ENCODE results near the gene DNAJA4. TPM values are rescaled to one million over a fixed set of nuclear protein-coding genes. Genes with fewer than 3 reads are reported as not detected.
A peak's percentile ranks its signal among the peaks of the same experiment; 100 is the strongest.

The DNAJA4 gene
- 10 to 100 TPM; 10.7 to 24.3 (median 15.0) TPM for polyA plus RNA-seq
- long read RNA-seq, donor 1 = 0 reads
- long read RNA-seq, donor 2, partial matches to known transcripts = 0 of 3 reads
- long read RNA-seq, donor 2, other reads (novel, unspliced or antisense) = 0 of 3 reads
- long read RNA-seq, donor 3, partial matches to known transcripts = 0 of 2 reads
- long read RNA-seq, donor 3, other reads (novel, unspliced or antisense) = 0 of 2 reads
- long read RNA-seq, donor 4 = 0 reads
- long read RNA-seq, donor 5, partial matches to known transcripts = 31 of 33 reads
- long read RNA-seq, donor 5, other reads (novel, unspliced or antisense) = 0 of 33 reads
- long read RNA-seq, donor 6, partial matches to known transcripts = 11 of 45 reads
- long read RNA-seq, donor 6, other reads (novel, unspliced or antisense) = 33 of 45 reads
- long read RNA-seq, donor 7, transcript DNAJA4-202 (7 exons, 3,116 nt) = major isoform, 12 of 173 reads
- long read RNA-seq, donor 7, transcript DNAJA4-207 (2 exons, 2,961 nt) = minor isoform, 6 of 173 reads
- long read RNA-seq, donor 7, partial matches to known transcripts = 90 of 173 reads
- long read RNA-seq, donor 7, other reads (novel, unspliced or antisense) = 63 of 173 reads
- long read RNA-seq, donor 8, partial matches to known transcripts = 0 of 3 reads
- long read RNA-seq, donor 8, other reads (novel, unspliced or antisense) = 0 of 3 reads
- long read RNA-seq, donor 9 = 0 reads
- long read RNA-seq, donor 10, partial matches to known transcripts = 78 of 120 reads
- long read RNA-seq, donor 10, other reads (novel, unspliced or antisense) = 37 of 120 reads

- FAIRE-seq (no peak), DNase-seq (peak; percentile 54 to 84)
- peaks cover 0 to 16% (median 8%) of the 10 kb centered on the region in 3 donors for H3K4me1 ChIP-seq (ENCODE audit: control insufficient read depth in 3 of 3, insufficient read depth in 2 of 3, low read depth in 1 of 3, low read length in 2 of 3)
- WGBS, 3 donors = 4 to 5% (median 4%) methylated on average over 58 to 107 of the region's 107 CpGs
- peak within 1 kb of the TSS in 2 of 3 donors; percentile 40 to 45 for H3K27ac ChIP-seq (ENCODE audit: low read depth in 1 of 3, low read length in 2 of 3)
- no peaks in the 10 kb centered on the region for H3K9me3 ChIP-seq (ENCODE audit: control insufficient read depth in 2 of 2, insufficient read depth in 1 of 2, low read depth in 1 of 2, low read length in 1 of 2)
- peaks cover 0 to 4% (median 0%) of the 10 kb centered on the region in 3 donors for H3K36me3 ChIP-seq (ENCODE audit: control insufficient read depth in 3 of 3, insufficient read depth in 2 of 3, low read depth in 1 of 3, low read length in 3 of 3)
- H3K4me3 ChIP-seq (ENCODE audit: low read depth in 1 of 3, low read length in 3 of 3) = peak within 1 kb of the TSS; percentile 70 to 80 (median 79)
- no peaks in the 10 kb centered on the region for H3K27me3 ChIP-seq (ENCODE audit: control insufficient read depth in 3 of 3, insufficient read depth in 3 of 3, low read length in 3 of 3)
Measured at GRCh38 chr15:78264304-78265136, at the start of gene DNAJA4. Gene DNAJA4 (plus strand): TSS chr15:78264562. CDS start chr15:78264764, 202 bp downstream.

DNA sequence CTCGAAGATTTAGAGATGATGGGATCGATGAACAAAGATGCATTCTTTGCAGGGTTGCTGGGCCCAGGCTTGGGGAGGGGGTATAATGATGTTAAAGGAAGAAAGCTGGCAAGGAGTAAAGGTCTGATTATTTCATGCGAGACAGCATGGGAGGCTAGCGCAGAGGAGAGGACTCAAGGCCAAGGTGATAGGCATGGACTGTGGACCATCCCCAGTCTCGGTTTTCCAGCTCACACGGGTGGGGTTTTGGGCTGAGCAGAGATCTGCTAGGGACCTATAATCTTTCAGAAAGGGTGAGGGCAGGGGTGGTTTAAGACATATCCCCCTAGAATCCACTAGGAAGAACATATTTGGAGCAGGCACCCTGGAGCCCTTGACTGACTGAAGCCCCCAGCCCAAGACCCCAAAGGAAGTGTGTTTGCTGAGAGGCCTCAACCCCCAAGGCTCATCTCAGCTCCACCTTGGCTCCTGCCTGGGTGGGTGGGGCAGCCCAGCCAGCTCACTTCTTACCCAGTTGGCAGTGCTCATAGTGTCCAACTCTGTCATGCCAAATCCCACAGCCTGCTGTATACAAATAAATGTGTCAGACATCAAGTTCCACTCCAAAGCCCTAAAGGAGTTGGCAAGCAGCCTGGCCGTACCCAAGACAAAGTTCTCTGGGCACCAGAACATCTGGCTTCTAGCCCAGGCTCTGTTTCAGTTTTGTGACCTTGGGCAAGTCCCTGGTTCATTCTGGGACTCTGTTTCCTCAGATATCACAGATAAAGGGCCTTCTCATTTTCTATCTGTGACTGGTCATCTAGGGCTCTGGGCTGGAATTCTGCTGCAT lies 47.9 kb upstream of the DNAJA4 start:
- Histone ChIP-seq H3K27ac (ENCODE audit: low read depth in 1 of 3, low read length in 2 of 3) (peak overlapping the region in 2 of 3 donors; percentile 92 to 93), H3K9me3 (ENCODE audit: control insufficient read depth in 2 of 2, insufficient read depth in 1 of 2, low read depth in 1 of 2, low read length in 1 of 2) (no peaks in the 10 kb centered on the region), H3K27me3 (ENCODE audit: control insufficient read depth in 3 of 3, insufficient read depth in 3 of 3, low read length in 3 of 3) (no peaks in the 10 kb centered on the region), H3K4me1 (ENCODE audit: control insufficient read depth in 3 of 3, insufficient read depth in 2 of 3, low read depth in 1 of 3, low read length in 2 of 3) (peaks cover 4 to 17% (median 9%) of the 10 kb centered on the region in 3 donors), H3K4me3 (ENCODE audit: low read depth in 1 of 3, low read length in 3 of 3) (no peak overlapping the region), H3K36me3 (ENCODE audit: control insufficient read depth in 3 of 3, insufficient read depth in 2 of 3, low read depth in 1 of 3, low read length in 3 of 3) (no peaks in the 10 kb centered on the region)
- WGBS, 3 donors = 9 to 59% (median 30%) methylated on average over 7 of the region's 7 CpGs
- no peak for FAIRE-seq
- peak in 1 of 2 donors; percentile 99 for DNase-seq

DNA sequence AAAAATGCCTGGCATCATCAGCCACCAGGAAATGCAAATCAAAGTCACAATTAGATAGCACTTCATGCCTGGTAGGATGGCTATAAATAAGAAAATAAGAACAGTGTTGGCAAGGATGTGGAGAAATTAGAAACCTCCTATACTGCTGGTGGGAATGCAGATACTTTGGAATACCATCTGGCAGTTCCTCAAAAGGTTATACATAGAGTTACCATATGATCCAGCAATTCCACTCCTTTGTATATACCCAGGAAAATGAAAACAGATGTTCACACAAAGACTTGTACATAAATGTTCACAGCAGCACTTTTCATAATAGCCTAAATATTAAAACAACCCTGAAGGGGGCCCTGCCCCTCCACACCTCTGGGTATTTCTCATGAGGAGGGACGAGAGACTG lies 43.6 kb upstream of the DNAJA4 start:
- Histone ChIP-seq H3K27ac (ENCODE audit: low read depth in 1 of 3, low read length in 2 of 3) (no peak overlapping the region), H3K36me3 (ENCODE audit: control insufficient read depth in 3 of 3, insufficient read depth in 2 of 3, low read depth in 1 of 3, low read length in 3 of 3) (no peaks in the 10 kb centered on the region), H3K4me1 (ENCODE audit: control insufficient read depth in 3 of 3, insufficient read depth in 2 of 3, low read depth in 1 of 3, low read length in 2 of 3) (peaks cover 0 to 5% (median 2%) of the 10 kb centered on the region in 3 donors), H3K9me3 (ENCODE audit: control insufficient read depth in 2 of 2, insufficient read depth in 1 of 2, low read depth in 1 of 2, low read length in 1 of 2) (peaks cover 0 to 4% of the 10 kb centered on the region in 2 donors), H3K27me3 (ENCODE audit: control insufficient read depth in 3 of 3, insufficient read depth in 3 of 3, low read length in 3 of 3) (peaks cover 0 to 3% (median 0%) of the 10 kb centered on the region in 3 donors), H3K4me3 (ENCODE audit: low read depth in 1 of 3, low read length in 3 of 3) (no peak overlapping the region)
- DNase-seq (no peak), FAIRE-seq (no peak)
- 72 to 92% (median 91%) methylated on average over 1 of the region's 1 CpG for WGBS, 3 donors

- Histone ChIP-seq H3K27ac (ENCODE audit: low read depth in 1 of 3, low read length in 2 of 3) (no peak overlapping the region), H3K4me1 (ENCODE audit: control insufficient read depth in 3 of 3, insufficient read depth in 2 of 3, low read depth in 1 of 3, low read length in 2 of 3) (no peaks in the 10 kb centered on the region), H3K36me3 (ENCODE audit: control insufficient read depth in 3 of 3, insufficient read depth in 2 of 3, low read depth in 1 of 3, low read length in 3 of 3) (no peaks in the 10 kb centered on the region), H3K27me3 (ENCODE audit: control insufficient read depth in 3 of 3, insufficient read depth in 3 of 3, low read length in 3 of 3) (peaks cover 0 to 3% (median 0%) of the 10 kb centered on the region in 3 donors), H3K9me3 (ENCODE audit: control insufficient read depth in 2 of 2, insufficient read depth in 1 of 2, low read depth in 1 of 2, low read length in 1 of 2) (peaks cover 0 to 6% of the 10 kb centered on the region in 2 donors), H3K4me3 (ENCODE audit: low read depth in 1 of 3, low read length in 3 of 3) (no peak overlapping the region)
- DNase-seq (no peak), FAIRE-seq (no peak)
- 92 to 96% (median 94%) methylated on average over 5 of the region's 5 CpGs for WGBS, 3 donors
Measured at GRCh38 chr15:78222745-78223395, 41.5 kb upstream of the DNAJA4 start.

- peaks cover 0 to 6% of the 10 kb centered on the region in 2 donors for H3K9me3 ChIP-seq (ENCODE audit: control insufficient read depth in 2 of 2, insufficient read depth in 1 of 2, low read depth in 1 of 2, low read length in 1 of 2)
- H3K4me3 ChIP-seq (ENCODE audit: low read depth in 1 of 3, low read length in 3 of 3) = no peak overlapping the region
- DNase-seq (no peak), FAIRE-seq (no peak)
- no peaks in the 10 kb centered on the region for H3K4me1 ChIP-seq (ENCODE audit: control insufficient read depth in 3 of 3, insufficient read depth in 2 of 3, low read depth in 1 of 3, low read length in 2 of 3)
- peak overlapping the region in 1 of 3 donors; percentile 33 for H3K27ac ChIP-seq (ENCODE audit: low read depth in 1 of 3, low read length in 2 of 3)
- H3K27me3 ChIP-seq (ENCODE audit: control insufficient read depth in 3 of 3, insufficient read depth in 3 of 3, low read length in 3 of 3) = peaks cover 0 to 3% (median 0%) of the 10 kb centered on the region in 3 donors
- H3K36me3 ChIP-seq (ENCODE audit: control insufficient read depth in 3 of 3, insufficient read depth in 2 of 3, low read depth in 1 of 3, low read length in 3 of 3) = no peaks in the 10 kb centered on the region
- 60 to 71% (median 69%) methylated on average over 4 of the region's 4 CpGs for whole genome bisulfite sequencing, 3 donors
Measured at GRCh38 chr15:78223396-78224022, 40.9 kb upstream of the DNAJA4 start.

GRCh38 chr15:78224023-78224411 lies 40.3 kb upstream of the DNAJA4 start:
- no peak for DNase-seq
- Histone ChIP-seq H3K4me3 (ENCODE audit: low read depth in 1 of 3, low read length in 3 of 3) (no peak overlapping the region), H3K9me3 (ENCODE audit: control insufficient read depth in 2 of 2, insufficient read depth in 1 of 2, low read depth in 1 of 2, low read length in 1 of 2) (peaks cover 0 to 6% of the 10 kb centered on the region in 2 donors), H3K27me3 (ENCODE audit: control insufficient read depth in 3 of 3, insufficient read depth in 3 of 3, low read length in 3 of 3) (peaks cover 0 to 3% (median 0%) of the 10 kb centered on the region in 3 donors), H3K36me3 (ENCODE audit: control insufficient read depth in 3 of 3, insufficient read depth in 2 of 3, low read depth in 1 of 3, low read length in 3 of 3) (no peaks in the 10 kb centered on the region), H3K27ac (ENCODE audit: low read depth in 1 of 3, low read length in 2 of 3) (peak overlapping the region in 1 of 3 donors; percentile 33), H3K4me1 (ENCODE audit: control insufficient read depth in 3 of 3, insufficient read depth in 2 of 3, low read depth in 1 of 3, low read length in 2 of 3) (no peaks in the 10 kb centered on the region)
- FAIRE-seq = no peak
- 75 to 88% (median 84%) methylated on average over 2 of the region's 2 CpGs for WGBS, 3 donors
